Right hindlimb (tissue), 1 donor: ENCODE results near the gene LDLRAD4.
"Not testable (repeated sequence)": the region's sequence is repeated elsewhere in the genome, so short reads cannot be mapped to it uniquely, and the experiment has no call there.

Source experiments
- DNase-seq: peaks from one replicate; pipeline ENCODE4 v3.0.0-alpha.2; 2018

The LDLRAD4 gene

GRCh38 chr18:13585379-13586153 is 367.0 kb downstream of the LDLRAD4 start:
- no peak for DNase-seq

- no peak for DNase-seq
Observed at GRCh38 chr18:13587001-13587400, 368.4 kb downstream of the LDLRAD4 start.

GRCh38 chr18:13587477-13587876 is 368.9 kb downstream of the LDLRAD4 start:
- DNase-seq = no peak

GRCh38 chr18:13587937-13588336 is 369.4 kb downstream of the LDLRAD4 start:
- DNase-seq = no peak

DNA sequence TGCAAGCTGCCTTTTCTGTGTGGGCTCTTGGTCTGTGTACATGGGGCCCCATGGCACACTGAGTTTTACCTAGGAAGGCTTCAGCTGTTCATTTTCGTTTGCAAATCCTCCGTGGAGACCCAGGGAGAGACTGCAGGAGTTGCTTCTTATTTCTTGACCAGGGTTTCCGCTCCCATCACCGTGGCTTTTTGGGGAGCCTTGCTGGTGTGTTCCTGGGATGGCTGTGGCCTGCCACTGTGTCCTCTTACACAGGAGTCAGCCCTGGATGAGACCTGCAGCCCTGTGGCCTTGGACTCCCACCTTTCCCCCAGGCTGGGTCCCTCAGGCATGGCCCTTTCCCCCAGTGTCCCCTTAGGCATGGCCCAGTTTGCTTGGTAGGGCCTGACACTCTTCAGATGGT is 370.8 kb downstream of the LDLRAD4 start:
- no peak for DNase-seq

DNA sequence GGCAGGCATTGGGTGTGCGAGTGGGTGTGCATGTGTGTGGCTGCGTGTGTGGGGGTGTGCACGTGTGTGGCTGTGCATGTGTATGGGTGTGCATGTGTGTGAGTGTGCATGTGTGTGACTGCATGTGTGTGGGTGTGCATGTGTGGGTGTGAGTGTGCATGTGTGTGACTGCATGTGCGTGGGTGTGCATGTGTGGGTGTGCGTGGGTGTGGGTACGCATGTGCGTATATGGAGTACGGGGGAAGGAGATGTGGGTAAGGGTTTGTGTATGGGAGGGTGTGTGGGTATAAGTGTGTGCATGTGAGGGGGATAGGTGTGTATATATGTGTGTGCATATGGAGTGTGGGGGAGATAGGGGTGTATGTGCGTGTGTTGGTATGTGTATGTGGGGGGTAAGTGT is 371.4 kb downstream of the LDLRAD4 start:
- no peak for DNase-seq

GRCh38 chr18:13592246-13592645 is 373.7 kb downstream of the LDLRAD4 start:
- no peak for DNase-seq

GRCh38 chr18:13594551-13594950 is 376.0 kb downstream of the LDLRAD4 start:
- DNase-seq = no peak

- DNase-seq = no peak
Observed at GRCh38 chr18:13597068-13597467, 378.5 kb downstream of the LDLRAD4 start.

DNA sequence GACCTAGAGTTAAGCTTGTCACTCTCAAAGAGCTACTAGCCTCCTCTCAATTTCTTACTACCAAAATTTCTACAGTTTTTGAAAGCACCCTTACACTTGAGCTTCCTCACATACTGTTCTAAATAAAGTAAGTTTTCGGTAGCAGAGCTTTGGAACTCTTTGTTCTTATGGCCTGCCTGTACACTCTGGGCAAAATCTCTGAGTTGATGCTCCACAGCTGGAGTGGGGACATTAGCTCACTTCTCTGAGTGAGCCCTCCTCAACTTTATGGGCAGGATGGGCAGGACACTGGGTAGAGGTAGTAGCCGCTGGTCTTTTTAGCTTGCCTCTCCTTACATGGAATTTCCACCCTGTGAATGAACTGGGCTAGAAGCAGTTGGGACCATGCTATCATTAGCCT is 380.0 kb downstream of the LDLRAD4 start:
- no peak for DNase-seq

GRCh38 chr18:13599031-13599430 is 380.5 kb downstream of the LDLRAD4 start:
- no peak for DNase-seq

DNA sequence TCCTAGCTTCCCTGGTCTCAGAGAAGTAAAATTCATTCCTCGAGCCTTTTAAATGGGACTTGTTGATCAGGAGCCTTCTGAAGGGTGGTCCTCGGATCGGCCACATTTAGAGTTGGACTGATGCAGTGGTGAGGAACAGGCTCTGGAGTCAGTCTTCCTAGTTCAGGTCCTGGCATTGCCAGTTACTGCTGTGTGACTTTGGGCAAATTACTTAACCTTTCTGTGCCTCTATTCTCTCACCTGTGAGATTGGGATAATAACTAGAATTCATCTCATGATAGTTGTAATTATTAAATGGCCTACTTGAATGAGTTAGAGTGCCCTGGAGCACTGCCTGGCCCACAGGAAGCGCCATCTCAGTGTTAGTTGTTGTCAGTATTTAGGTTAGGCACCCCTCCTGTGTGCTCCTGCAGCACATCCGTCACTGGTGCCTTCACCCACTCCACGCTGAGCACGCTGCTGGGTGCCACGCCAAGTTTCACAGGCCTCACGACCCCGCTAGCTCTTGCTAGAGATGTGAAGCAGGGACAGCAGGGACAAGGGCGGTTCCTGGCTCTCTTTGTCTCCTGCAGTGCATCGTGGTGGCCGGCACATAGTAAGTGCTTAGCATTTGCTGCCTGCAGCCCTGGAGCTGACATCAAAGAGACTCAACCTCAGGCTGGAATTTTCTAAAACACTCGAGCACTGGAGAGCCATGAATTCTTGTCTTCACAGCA is 384.9 kb downstream of the LDLRAD4 start:
- no peak for DNase-seq

DNA sequence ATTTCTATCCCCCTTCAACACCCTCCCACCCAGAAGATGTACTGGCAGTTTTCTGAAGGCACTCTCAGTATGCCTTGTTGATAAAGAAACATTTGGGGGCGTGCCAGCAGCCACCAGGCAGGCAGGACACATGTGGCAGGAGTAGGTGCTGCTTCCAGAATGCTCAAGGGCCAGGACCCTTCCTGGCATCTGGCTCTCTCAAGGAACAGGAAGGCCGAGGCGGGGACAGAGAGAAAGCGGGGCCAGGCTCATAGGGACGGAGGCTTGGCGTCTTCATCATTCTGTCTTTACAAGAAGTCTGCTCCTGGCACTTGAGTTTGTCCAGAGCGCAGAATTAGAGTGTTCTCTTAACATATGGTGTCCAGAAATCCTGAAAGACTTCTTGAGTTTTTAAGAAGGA is 386.2 kb downstream of the LDLRAD4 start:
- DNase-seq = no peak

- DNase-seq = no peak
Observed at GRCh38 chr18:13605477-13605876, 386.9 kb downstream of the LDLRAD4 start.

DNA sequence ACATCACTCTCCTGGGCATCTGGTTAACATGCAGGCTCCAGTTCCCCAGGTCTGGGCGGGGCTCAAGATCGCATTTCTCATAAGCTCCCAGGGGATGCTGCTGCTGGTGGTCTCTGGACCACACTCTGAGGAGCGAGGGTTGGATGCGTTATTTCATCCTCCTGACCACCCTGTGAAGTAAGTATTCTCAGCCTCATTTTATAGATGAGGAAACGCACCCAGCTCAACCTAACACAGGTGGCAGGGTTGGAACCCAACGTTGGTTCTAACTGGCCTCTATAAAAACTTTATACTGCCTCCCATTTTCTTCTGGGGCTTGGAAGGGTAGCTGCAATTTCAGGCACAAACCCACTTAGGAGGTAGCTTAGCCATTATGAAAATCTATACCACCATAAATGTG is 387.3 kb downstream of the LDLRAD4 start:
- no peak for DNase-seq

DNA sequence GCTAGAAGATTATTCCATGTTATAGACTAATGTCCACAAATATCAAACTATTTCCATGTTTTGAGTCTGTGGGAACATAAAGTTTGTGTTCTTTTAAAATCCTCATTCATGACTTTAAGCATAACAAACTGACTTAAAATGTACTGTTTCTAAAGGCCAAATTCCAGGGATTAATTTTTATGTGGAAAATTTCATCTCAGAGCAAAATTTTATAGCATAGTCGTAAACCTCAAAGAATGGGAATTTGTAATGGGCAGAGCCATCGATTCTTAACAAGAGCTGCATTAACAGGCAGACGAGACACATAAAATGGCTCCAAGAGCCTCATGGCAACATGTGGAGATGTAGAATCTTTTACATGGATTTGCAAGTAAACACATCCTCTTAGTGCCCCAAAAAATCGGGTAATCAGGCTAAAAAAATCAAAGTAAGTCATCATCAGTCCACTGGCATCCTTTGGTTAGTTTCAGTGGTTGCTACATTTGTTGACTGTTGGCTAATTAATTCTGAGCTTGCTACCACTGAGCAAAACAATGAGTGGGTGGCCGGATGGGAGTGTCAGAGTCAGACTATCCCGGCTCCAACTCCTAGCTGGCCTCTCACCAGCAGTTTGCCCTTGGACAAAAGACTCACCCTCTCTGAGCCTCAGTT is 388.2 kb downstream of the LDLRAD4 start:
- DNase-seq = no peak

DNA sequence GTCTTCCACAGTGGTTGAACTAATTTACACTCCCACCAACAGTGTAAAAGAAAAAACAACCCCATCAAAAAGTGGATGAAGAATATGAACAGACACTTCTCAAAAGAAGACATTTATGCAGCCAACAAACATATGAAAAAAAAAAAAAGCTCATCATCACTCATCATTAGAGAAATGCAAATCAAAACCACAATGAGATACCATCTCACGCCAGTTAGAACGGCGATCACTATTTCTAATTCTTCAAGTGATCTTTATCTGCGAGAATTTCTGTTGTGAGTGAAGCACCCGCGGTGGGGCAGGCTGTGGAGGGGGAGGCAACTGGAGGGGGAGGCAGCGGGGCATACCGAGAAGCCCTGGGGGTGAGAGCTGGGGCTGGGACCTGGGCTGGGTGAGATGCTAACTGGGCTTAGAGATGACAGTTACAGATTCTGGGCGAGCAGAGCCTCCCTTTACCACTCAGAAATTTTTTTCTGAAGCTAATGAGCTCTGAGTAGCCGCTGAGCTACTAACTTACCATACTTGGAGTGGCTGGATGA is 389.5 kb downstream of the LDLRAD4 start:
- not testable (repeated sequence) for DNase-seq

DNA sequence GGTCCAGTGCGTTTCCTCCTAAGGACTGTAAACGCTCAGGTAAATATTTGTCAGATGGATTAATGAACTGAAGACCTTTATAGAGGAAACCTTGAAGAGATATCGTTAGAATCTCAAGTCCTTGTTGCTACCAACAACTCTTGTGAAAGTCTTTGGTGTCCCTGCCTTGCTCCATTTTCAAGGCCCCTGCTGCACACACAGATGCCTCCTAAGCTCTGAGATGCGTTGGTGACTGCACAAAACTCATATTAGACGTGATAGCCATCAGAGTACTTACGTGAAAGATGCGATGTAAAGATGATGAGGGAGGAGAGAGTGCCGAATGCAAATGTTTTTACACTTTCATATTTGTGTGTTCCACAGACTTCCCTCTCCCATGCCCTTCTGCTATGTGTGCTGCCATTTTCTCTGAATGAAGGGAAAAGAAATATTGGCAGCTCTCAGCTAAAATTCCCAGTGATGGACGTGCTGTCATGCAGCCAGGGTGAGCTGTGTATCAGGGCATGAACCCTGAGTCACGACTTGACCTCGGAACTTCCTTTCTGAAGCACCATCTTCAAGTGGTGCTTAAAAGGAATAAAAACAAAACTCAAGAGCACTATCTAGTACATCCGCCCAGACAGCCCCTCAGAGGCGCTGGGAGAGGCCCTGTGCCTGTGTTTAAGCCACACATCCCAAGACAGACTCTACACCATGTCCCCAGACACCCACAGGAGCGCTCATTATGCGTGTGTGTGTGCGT is 390.4 kb downstream of the LDLRAD4 start:
- no peak for DNase-seq

GRCh38 chr18:13610555-13611141 is 392.1 kb downstream of the LDLRAD4 start:
- peak; percentile 27 for DNase-seq

DNA sequence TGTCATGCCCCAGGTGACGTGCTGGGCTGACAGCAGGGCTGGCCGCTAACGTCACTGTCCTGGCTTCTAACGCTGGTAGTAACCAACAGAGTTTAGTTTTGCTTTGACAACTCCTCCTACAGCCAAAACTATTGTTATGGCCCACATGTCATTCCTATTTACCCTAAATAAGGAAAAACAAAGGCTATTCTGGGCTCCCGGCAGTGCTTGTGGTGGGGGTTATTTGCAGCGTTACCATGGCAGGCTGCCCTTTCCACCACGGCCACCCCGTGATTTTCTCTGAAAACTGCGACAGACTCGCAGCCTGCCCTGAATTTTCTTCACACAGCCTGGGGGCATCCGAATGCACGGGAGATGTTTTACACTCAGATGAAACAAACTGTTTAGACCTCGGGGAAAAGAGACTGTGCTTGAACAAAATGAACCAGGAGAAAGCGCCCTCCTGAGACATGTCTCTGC is 392.6 kb downstream of the LDLRAD4 start:
- peak; percentile 76 for DNase-seq

GRCh38 chr18:13611601-13612195 is 393.1 kb downstream of the LDLRAD4 start:
- peak; percentile 72 for DNase-seq
